Prostate gland (tissue), 2 donors: ENCODE results near the gene APBB3. TPM values are rescaled to one million over a fixed set of nuclear protein-coding genes. Genes with fewer than 3 reads are reported as not detected.

Source experiments
- DNase-seq: peaks from one replicate; pipeline ENCODE4 v3.0.0-alpha.2; 2019; ENCODE audit warnings: low spot score
- H3K27ac ChIP-seq, 2 donors: fragments of 200-600 bp; sonication (generic); 2 replicates each; pipeline ENCODE4 v1.5.1; 2017 to 2019
- H3K27me3 ChIP-seq: fragments of 200-600 bp; sonication (generic); replicated peaks from 2 replicates; pipeline ENCODE4 v1.5.1; 2019; ENCODE audit not compliant: insufficient read depth
- H3K36me3 ChIP-seq, 2 donors: fragments of 200-600 bp; sonication (generic); 1 replicate in 1 of 2; 2 replicates in 1 of 2; pipeline versions ENCODE4 v1.5.1 to v1.8.1; 2017 to 2019
- H3K4me1 ChIP-seq: fragments of 200-600 bp; sonication (generic); replicated peaks from 2 replicates; pipeline ENCODE4 v1.5.1; 2019
- H3K4me3 ChIP-seq, 2 donors: fragments of 200-600 bp; sonication (generic); 2 replicates each; pipeline ENCODE4 v1.5.1; 2017 to 2019
- H3K9me3 ChIP-seq: fragments of 200-600 bp; sonication (generic); 2 replicates; pipeline ENCODE4 v1.5.1; 2017
- POLR2A ChIP-seq: fragments of 450-650 bp; IDR thresholded peaks from one replicate; pipeline ENCODE4 v1.6.1; 2016; ENCODE audit warnings: antibody characterized with exemption, mild to moderate bottlenecking
- POLR2AphosphoS5 ChIP-seq: sonication (generic); formaldehyde crosslinking; IDR thresholded peaks from one replicate; pipeline ENCODE4 v1.6.1; 2017; ENCODE audit warnings: antibody characterized with exemption
- WGBS: methylation state at CpG from one replicate; pipeline ENCODE4 v1.1.5; 2018; 5-methylcytosine and 5-hydroxymethylcytosine counted together
- intact Hi-C: fragments of 100-400 bp; cut with DNase I; formaldehyde crosslinking; loops from one replicate; pipeline ENCODE4 v1.14.2; 2022
- total RNA-seq, 2 donors: library from RNA; depleted of rRNA; stranded (reverse); fragments of >200 nt; gene quantifications; one replicate each; pipeline ENCODE4 v1.1.0, GENCODE V29; 2016
- TF ChIP-seq, protein P1 (sequence below), 4 experiments: fragments of 200-600 bp in 2 of 4; fragments of 450-650 bp in 2 of 4; sonication (generic) in 2 of 4; IDR thresholded peaks; 1 replicate in 3 of 4; 2 replicates in 1 of 4; pipeline ENCODE4 v1.5.1; 2016 to 2019; ENCODE audit warnings: antibody characterized with exemption in 4 of 4, mild to moderate bottlenecking in 2 of 4, moderate library complexity in 2 of 4

The APBB3 gene, protein sequence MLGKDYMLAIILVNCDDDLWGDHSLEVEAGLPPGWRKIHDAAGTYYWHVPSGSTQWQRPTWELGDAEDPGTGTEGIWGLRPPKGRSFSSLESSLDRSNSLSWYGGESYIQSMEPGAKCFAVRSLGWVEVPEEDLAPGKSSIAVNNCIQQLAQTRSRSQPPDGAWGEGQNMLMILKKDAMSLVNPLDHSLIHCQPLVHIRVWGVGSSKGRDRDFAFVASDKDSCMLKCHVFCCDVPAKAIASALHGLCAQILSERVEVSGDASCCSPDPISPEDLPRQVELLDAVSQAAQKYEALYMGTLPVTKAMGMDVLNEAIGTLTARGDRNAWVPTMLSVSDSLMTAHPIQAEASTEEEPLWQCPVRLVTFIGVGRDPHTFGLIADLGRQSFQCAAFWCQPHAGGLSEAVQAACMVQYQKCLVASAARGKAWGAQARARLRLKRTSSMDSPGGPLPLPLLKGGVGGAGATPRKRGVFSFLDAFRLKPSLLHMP
- 10 to 100 TPM; 23.7 to 70.7 TPM for total RNA-seq

DNA sequence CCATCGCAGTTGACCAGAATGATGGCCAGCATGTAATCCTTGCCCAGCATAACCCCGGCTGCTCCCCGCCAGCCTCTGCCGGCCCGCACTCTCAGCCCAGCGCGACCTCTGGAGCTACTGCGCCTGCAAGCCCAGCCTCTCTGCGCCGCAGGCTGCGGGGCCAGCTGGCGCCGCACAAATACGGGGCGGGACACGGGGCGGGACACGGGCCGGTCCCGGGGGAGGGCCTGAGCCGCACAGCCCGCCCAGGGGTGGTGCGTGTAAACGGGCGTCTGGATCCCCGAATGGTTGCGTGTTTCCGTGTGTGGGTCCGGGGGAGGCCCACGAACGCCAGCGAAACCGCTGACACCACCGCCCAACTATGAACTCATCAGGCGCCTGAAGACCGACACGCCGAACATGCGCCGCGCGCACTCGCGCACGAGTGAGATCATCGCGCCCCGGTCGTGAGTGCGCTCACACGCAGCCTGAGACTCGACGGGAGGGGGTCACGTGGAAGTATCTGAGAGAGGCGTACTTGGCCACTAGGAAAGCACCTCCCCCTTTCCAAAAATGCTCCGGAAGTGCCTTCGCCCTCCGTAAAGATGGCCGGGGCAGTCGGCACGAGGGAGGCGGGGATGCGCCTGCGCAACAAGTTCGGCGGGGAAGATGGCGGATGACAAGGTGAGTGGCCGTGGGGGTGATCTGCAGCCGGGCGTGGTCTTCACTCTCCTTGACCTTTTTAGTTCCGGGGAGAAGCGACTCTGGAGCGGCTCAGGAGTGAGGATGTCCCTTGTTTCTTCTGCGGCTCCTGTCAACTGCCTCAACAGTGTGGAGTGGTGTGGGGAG, at the start of gene APBB3, which contains the start of gene SLC35A4:
APBB3 (minus strand) TSS at position 403 of the 828 bp plus-strand sequence; CDS start at position 50, 353 bp downstream.
SLC35A4 (plus strand) TSS at position 633 of the 828 bp plus-strand sequence. CDS start 2,342 bp downstream, outside the sequence.
- intact Hi-C loops = loop anchor here (5.0 kb wide), 1 partner anchor 83 kb away; the partner anchor contains the start of genes IK and NDUFA2
- Histone ChIP-seq H3K27me3 (no peaks in the 10 kb centered on the region), H3K9me3 (no peaks in the 10 kb centered on the region), H3K4me3 (peak within 1 kb of the TSS; percentile 63 to 77), H3K27ac (peak within 1 kb of the TSS; percentile 91 to 96), H3K4me1 (peaks cover 6% of the 10 kb centered on the region), H3K36me3 (no peaks in the 10 kb centered on the region)
- TF ChIP-seq, protein P1, sequence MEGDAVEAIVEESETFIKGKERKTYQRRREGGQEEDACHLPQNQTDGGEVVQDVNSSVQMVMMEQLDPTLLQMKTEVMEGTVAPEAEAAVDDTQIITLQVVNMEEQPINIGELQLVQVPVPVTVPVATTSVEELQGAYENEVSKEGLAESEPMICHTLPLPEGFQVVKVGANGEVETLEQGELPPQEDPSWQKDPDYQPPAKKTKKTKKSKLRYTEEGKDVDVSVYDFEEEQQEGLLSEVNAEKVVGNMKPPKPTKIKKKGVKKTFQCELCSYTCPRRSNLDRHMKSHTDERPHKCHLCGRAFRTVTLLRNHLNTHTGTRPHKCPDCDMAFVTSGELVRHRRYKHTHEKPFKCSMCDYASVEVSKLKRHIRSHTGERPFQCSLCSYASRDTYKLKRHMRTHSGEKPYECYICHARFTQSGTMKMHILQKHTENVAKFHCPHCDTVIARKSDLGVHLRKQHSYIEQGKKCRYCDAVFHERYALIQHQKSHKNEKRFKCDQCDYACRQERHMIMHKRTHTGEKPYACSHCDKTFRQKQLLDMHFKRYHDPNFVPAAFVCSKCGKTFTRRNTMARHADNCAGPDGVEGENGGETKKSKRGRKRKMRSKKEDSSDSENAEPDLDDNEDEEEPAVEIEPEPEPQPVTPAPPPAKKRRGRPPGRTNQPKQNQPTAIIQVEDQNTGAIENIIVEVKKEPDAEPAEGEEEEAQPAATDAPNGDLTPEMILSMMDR (IDR thresholded peaks at IDR 0.05) = peak in 3 of 4 experiments; percentile 5 to 36 (median 31)
- TF ChIP-seq POLR2AphosphoS5 = peak; percentile 98
- TF ChIP-seq POLR2A = peak; percentile 86
- whole genome bisulfite sequencing = under 1% methylated on average over 73 of the region's 74 CpGs
- peak; percentile 97 for DNase-seq

DNA sequence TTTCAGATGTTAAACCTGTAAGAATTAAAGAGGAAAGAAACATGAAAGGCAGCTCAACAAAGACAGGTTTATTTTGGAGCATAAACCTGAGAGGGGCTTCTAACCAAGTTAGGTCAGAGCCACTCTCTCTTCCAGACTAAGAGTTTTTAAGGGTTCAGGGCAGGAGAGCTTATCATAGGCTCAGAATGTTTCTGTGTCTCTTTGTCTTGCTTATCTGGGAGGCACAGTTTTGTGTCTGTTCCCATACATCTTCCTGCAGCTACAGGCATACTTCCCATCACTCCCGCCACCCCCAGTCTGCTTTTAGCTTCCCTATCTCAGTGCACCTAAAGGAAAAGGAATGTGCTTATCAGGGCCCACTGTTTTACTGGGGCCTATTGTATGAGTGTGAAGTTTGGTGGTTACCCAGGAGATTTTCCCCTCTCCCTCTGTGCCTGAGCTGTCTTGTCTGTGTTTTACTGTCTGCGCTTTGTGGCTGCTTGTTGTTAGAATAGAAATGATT, 46.7 kb upstream of the APBB3 start:
- no peak overlapping the region for H3K27ac ChIP-seq
- no peaks in the 10 kb centered on the region for H3K36me3 ChIP-seq
- DNase-seq = no peak
- no peaks in the 10 kb centered on the region for H3K9me3 ChIP-seq
- no peaks in the 10 kb centered on the region for H3K4me1 ChIP-seq
- WGBS = 63% methylated on average over 2 of the region's 2 CpGs
- TF ChIP-seq, protein P1 (IDR thresholded peaks at IDR 0.05) = no peak
- TF ChIP-seq POLR2AphosphoS5 (no peak), POLR2A (no peak)
- intact Hi-C loops = no loop called here
- no peak overlapping the region for H3K4me3 ChIP-seq
- H3K27me3 ChIP-seq = no peaks in the 10 kb centered on the region

DNA sequence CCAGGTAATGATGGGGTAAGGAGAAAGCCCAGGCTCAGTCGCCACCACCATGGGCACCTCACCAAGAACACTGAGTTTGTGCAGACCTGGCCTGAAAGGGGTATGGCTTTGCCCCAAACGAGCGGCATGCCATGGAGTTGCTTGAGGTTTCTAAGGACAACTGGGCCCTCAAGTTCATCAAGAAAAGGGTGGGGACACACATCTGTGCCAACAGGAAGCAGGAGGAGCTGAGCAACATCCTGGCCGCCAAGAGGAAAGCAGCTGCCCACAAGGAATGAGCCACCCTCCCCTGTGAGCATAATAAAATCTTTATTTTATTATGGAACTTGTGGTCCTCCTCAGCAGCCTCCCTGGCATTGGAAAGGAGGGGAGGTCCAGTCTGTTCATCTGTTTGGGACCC, 44.7 kb upstream of the APBB3 start:
- H3K27me3 ChIP-seq = no peaks in the 10 kb centered on the region
- intact Hi-C loops = no loop called here
- H3K27ac ChIP-seq = peak overlapping the region; percentile 60 to 62
- H3K4me1 ChIP-seq = no peaks in the 10 kb centered on the region
- no peaks in the 10 kb centered on the region for H3K36me3 ChIP-seq
- WGBS = 34% methylated on average over 4 of the region's 4 CpGs
- DNase-seq = peak; percentile 71
- no peaks in the 10 kb centered on the region for H3K9me3 ChIP-seq
- TF ChIP-seq, protein P1 (IDR thresholded peaks at IDR 0.05) = no peak
- TF ChIP-seq POLR2AphosphoS5 = peak; percentile 51
- no peak overlapping the region for H3K4me3 ChIP-seq

DNA sequence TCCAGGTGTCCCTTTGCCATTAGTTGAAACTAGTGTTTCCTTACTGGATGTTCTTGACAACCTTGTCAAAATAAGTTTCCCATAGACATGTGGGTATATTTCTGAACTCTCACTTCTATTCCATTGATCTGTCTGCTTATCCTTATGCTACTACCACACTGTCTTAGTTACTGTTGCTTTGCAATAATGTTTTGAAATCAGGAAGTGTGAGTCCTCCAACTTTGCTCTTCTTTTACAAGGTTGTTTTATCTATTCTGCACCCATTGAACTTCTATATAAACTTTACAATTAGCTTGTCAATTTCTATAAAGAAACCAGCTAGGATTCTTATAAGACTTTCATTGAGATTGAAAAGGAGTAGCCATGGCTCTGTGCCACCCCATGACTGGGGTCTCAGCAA, 44.3 kb upstream of the APBB3 start:
- no peaks in the 10 kb centered on the region for H3K9me3 ChIP-seq
- TF ChIP-seq, protein P1 (IDR thresholded peaks at IDR 0.05) = no peak
- no peak for TF ChIP-seq POLR2AphosphoS5
- TF ChIP-seq POLR2A = no peak
- H3K4me1 ChIP-seq = no peaks in the 10 kb centered on the region
- peak overlapping the region; percentile 60 to 62 for H3K27ac ChIP-seq
- H3K4me3 ChIP-seq = no peak overlapping the region
- no peaks in the 10 kb centered on the region for H3K36me3 ChIP-seq
- intact Hi-C loops = no loop called here
- no peaks in the 10 kb centered on the region for H3K27me3 ChIP-seq
- DNase-seq = no peak
